ENCODE measurements around the gene FAM20C. TPM values are rescaled to one million over a fixed set of nuclear protein-coding genes. Genes with fewer than 3 reads are reported as not detected.

FAM20C gene
- total RNA-seq, 1 experiment from 2014 or later, result 87.9 TPM

DNA sequence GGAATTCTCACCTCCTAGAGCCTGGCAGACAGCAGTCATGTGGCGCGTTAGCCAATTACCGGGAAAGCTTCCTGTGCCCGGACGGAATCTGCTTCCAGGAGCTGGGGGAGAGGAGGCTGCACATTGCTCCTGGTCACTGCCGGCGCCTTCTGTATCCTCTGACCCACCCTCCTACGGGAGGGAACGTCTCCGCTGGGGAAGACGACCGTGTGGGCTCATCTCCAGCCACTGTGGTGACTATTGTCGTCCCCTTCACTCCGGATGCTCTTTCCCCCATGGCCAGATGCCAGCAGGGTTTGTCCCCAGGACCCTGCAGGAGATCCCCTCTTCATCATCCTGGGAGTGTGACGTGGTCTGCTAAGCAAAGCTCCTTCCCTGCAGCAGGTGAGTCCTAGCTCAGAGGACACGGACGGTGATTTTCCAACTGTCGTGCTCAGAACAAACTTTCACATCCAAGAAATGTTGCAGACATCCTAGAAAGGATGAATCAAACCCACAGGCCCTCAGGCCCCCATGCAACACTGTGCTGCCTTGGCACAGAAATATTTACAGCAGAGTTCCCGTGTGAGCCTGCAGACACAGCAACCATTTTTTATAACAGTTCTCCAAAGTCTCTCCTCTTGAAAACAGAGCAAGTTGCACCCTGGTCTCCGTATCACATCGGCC, 29.6 kb upstream of the FAM20C start:
- no peak overlapping the region for H2AFZ ChIP-seq (ENCODE audit: low read length)
- ChIA-PET POLR2A (ENCODE audit: unreplicated experiment) (no interaction called here), CTCF (no interaction called here)
- no TSS peak for BruUV-seq (replicated peaks)
- H3K27me3 ChIP-seq (ENCODE audit: low read length), result no peaks in the 10 kb centered on the region
- H4K20me1 ChIP-seq (ENCODE audit: low read length), result no peaks in the 10 kb centered on the region
- ATAC-seq (no peak), DNase-seq (no peak)
- 0 out of 2 replicates have a peak, but pooled peaks cover 5% of the 10 kb centered on the region for H3K4me1 ChIP-seq (ENCODE audit: insufficient read depth, low read length)
- no peaks in the 10 kb centered on the region for H3K9me2 ChIP-seq (replicated peaks; ENCODE audit: low read length)
- no peak overlapping the region for H3K27ac ChIP-seq (ENCODE audit: low read length)
- no peaks in the 10 kb centered on the region for H3K9me3 ChIP-seq (ENCODE audit: low read length)
- H3K36me3 ChIP-seq (ENCODE audit: low read depth, low read length), result no peaks in the 10 kb centered on the region
- no peaks in the 10 kb centered on the region for H3F3A ChIP-seq (ENCODE audit: low read length, unreplicated experiment)
- TF ChIP-seq EZH2phosphoT487 (IDR thresholded peaks at IDR 0.05; ENCODE audit: borderline replicate concordance, low read length), result no peak
- TF ChIP-seq CTCF (conservative IDR thresholded peaks at IDR 0.05; ENCODE audit: low read depth, low read length), result no peak
- TF ChIP-seq EZH2 (IDR thresholded peaks at IDR 0.05; ENCODE audit: low read length, unreplicated experiment), result no peak
- H3K4me3 ChIP-seq (ENCODE audit: low read length), result no peak overlapping the region
- no peak overlapping the region for H3K4me2 ChIP-seq (ENCODE audit: low read length)
- intact Hi-C loops (cut with micrococcal nuclease), result no loop called here
- H3K9ac ChIP-seq (ENCODE audit: low read length), result no peak overlapping the region
- no peaks in the 10 kb centered on the region for H3K79me2 ChIP-seq (ENCODE audit: low read length)

GRCh38 chr7:163298-163695, 29.1 kb upstream of the FAM20C start:
- intact Hi-C loops (cut with micrococcal nuclease), result no loop called here
- Histone ChIP-seq H3K27me3 (ENCODE audit: low read length) (no peaks in the 10 kb centered on the region), H3K4me1 (ENCODE audit: insufficient read depth, low read length) (0 out of 2 replicates have a peak, but pooled peaks cover 5% of the 10 kb centered on the region), H3K9me2 (replicated peaks; ENCODE audit: low read length) (no peaks in the 10 kb centered on the region), H4K20me1 (ENCODE audit: low read length) (no peaks in the 10 kb centered on the region), H2AFZ (ENCODE audit: low read length) (no peak overlapping the region), H3K9me3 (ENCODE audit: low read length) (no peaks in the 10 kb centered on the region), H3K9ac (ENCODE audit: low read length) (no peak overlapping the region), H3K27ac (ENCODE audit: low read length) (no peak overlapping the region), H3K36me3 (ENCODE audit: low read depth, low read length) (no peaks in the 10 kb centered on the region), H3K4me3 (ENCODE audit: low read length) (no peak overlapping the region), H3K4me2 (ENCODE audit: low read length) (no peak overlapping the region), H3F3A (ENCODE audit: low read length, unreplicated experiment) (no peaks in the 10 kb centered on the region), H3K79me2 (ENCODE audit: low read length) (no peaks in the 10 kb centered on the region)
- ATAC-seq (no peak), DNase-seq (no peak)
- ChIA-PET CTCF (no interaction called here), POLR2A (ENCODE audit: unreplicated experiment) (no interaction called here)
- no peak for TF ChIP-seq EZH2 (IDR thresholded peaks at IDR 0.05; ENCODE audit: low read length, unreplicated experiment)
- no peak for TF ChIP-seq EZH2phosphoT487 (IDR thresholded peaks at IDR 0.05; ENCODE audit: borderline replicate concordance, low read length)
- no peak for TF ChIP-seq CTCF (conservative IDR thresholded peaks at IDR 0.05; ENCODE audit: low read depth, low read length)
- BruUV-seq (replicated peaks), result no TSS peak

Data from PC-3 (cell line).